ENCODE data around the gene PBX1. TPM values are rescaled to one million over a fixed set of nuclear protein-coding genes. Genes with fewer than 3 reads are reported as not detected.

Gene PBX1
- total RNA-seq, 2 experiments from 2014 or later: not detected

DNA sequence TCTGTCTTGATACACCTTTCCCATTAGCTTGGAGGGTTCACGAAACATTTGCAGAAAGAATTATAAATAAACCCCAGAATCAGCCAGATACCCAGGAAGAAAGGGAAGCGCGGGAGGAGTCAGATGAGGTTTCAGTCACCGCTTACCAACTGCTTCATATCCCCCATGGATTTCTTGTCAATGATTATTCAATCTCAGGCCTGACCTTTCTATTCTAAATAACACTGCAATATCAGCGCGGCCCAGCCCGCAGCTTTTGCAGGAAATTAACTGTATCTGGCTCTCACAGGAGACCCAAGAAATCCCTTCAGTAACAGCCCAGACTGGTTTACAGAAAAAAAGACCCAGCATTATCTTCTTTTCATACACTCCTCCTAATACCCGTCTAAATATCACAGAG, 308.6 kb downstream of the PBX1 start:
- no peak overlapping the region for H3K4me3 Mint-ChIP-seq
- no peaks in the 10 kb centered on the region for H3K4me1 Mint-ChIP-seq (ENCODE audit: low read depth)
- ATAC-seq (no peak), DNase-seq (no peak)
- no peaks in the 10 kb centered on the region for H3K27me3 Mint-ChIP-seq (ENCODE audit: low read depth)
- no peaks in the 10 kb centered on the region for H3K36me3 Mint-ChIP-seq (ENCODE audit: low read depth)
- H3K27ac Mint-ChIP-seq: no peak overlapping the region
- H3K9me3 Mint-ChIP-seq (ENCODE audit: insufficient read depth): no peaks in the 10 kb centered on the region
- ChIA-PET CTCF (no interaction called here), POLR2A (no interaction called here)

- no peaks in the 10 kb centered on the region for H3K36me3 Mint-ChIP-seq (ENCODE audit: low read depth)
- H3K4me3 Mint-ChIP-seq: no peak overlapping the region
- DNase-seq (no peak), ATAC-seq (no peak)
- no peaks in the 10 kb centered on the region for H3K9me3 Mint-ChIP-seq (ENCODE audit: insufficient read depth)
- no peaks in the 10 kb centered on the region for H3K27me3 Mint-ChIP-seq (ENCODE audit: low read depth)
- ChIA-PET POLR2A (no interaction called here), CTCF (no interaction called here)
- no peak overlapping the region for H3K27ac Mint-ChIP-seq
- no peaks in the 10 kb centered on the region for H3K4me1 Mint-ChIP-seq (ENCODE audit: low read depth)
These were observed 310.0 kb downstream of the PBX1 start for GRCh38 chr1:164868990-164869389.

DNA sequence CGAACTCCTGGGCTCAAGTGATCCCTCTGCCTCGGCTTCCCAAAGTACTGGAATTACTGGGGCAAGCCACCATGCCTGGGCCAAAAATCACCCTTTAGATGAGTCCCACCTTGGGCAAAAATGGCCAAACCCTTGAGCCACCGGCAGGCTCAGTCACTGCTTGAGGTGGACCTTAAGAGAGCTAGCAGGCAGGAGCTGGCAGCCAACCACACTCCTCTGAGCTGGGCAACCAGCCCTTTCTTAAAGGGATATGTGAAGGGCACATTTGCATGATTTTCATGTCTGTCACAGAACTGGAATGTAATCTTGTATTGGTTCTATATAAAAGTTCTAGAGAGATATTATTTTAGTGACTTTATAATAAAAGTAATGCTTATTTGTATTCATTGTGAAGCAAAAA, 316.5 kb downstream of the PBX1 start:
- H3K4me1 Mint-ChIP-seq (ENCODE audit: low read depth): no peaks in the 10 kb centered on the region
- ATAC-seq: no peak
- DNase-seq: no peak
- no peaks in the 10 kb centered on the region for H3K9me3 Mint-ChIP-seq (ENCODE audit: insufficient read depth)
- no peaks in the 10 kb centered on the region for H3K36me3 Mint-ChIP-seq (ENCODE audit: low read depth)
- ChIA-PET POLR2A (no interaction called here), CTCF (no interaction called here)
- no peak overlapping the region for H3K27ac Mint-ChIP-seq
- no peak overlapping the region for H3K4me3 Mint-ChIP-seq
- H3K27me3 Mint-ChIP-seq (ENCODE audit: low read depth): no peaks in the 10 kb centered on the region

- H3K27ac Mint-ChIP-seq: no peak overlapping the region
- ChIA-PET CTCF (no interaction called here), POLR2A (no interaction called here)
- H3K27me3 Mint-ChIP-seq (ENCODE audit: low read depth): no peaks in the 10 kb centered on the region
- H3K4me1 Mint-ChIP-seq (ENCODE audit: low read depth): no peaks in the 10 kb centered on the region
- ATAC-seq: no peak
- H3K9me3 Mint-ChIP-seq (ENCODE audit: insufficient read depth): no peaks in the 10 kb centered on the region
- no peak for DNase-seq
- no peak overlapping the region for H3K4me3 Mint-ChIP-seq
- H3K36me3 Mint-ChIP-seq (ENCODE audit: low read depth): no peaks in the 10 kb centered on the region
These were observed 317.6 kb downstream of the PBX1 start for GRCh38 chr1:164876398-164877116.

DNA sequence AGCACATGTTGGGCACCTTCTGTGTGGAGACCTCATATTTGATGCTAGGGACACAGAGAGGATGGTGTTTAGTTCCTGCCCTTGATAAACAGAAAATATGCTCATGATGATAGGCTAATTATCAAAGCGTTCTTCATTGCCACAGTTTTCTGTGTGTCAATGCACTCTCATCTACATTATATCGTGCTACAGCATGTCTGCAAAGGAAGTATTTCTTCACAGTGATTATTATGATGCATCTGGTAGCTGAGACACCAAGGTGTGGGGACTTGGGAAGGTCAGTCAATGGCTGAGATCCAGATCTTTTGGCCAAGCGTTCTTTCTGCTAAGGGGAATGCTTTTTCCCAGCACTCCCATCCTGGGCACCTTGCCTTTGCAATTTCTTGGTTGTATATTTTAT, 321.2 kb downstream of the PBX1 start:
- CTCF ChIA-PET: no interaction called here
- H3K4me3 Mint-ChIP-seq: no peak overlapping the region
- H3K4me1 Mint-ChIP-seq (ENCODE audit: low read depth): no peaks in the 10 kb centered on the region
- ATAC-seq (no peak), DNase-seq (no peak)
- H3K36me3 Mint-ChIP-seq (ENCODE audit: low read depth): no peaks in the 10 kb centered on the region
- POLR2A ChIA-PET: no interaction called here
- no peaks in the 10 kb centered on the region for H3K27me3 Mint-ChIP-seq (ENCODE audit: low read depth)
- no peaks in the 10 kb centered on the region for H3K9me3 Mint-ChIP-seq (ENCODE audit: insufficient read depth)
- no peak overlapping the region for H3K27ac Mint-ChIP-seq

GRCh38 chr1:164880644-164881043, 321.7 kb downstream of the PBX1 start:
- ChIA-PET CTCF (no interaction called here), POLR2A (no interaction called here)
- no peak for DNase-seq
- H3K36me3 Mint-ChIP-seq (ENCODE audit: low read depth): no peaks in the 10 kb centered on the region
- H3K4me3 Mint-ChIP-seq: no peak overlapping the region
- no peak overlapping the region for H3K27ac Mint-ChIP-seq
- no peaks in the 10 kb centered on the region for H3K27me3 Mint-ChIP-seq (ENCODE audit: low read depth)
- no peaks in the 10 kb centered on the region for H3K4me1 Mint-ChIP-seq (ENCODE audit: low read depth)
- ATAC-seq: no peak
- no peaks in the 10 kb centered on the region for H3K9me3 Mint-ChIP-seq (ENCODE audit: insufficient read depth)

DNA sequence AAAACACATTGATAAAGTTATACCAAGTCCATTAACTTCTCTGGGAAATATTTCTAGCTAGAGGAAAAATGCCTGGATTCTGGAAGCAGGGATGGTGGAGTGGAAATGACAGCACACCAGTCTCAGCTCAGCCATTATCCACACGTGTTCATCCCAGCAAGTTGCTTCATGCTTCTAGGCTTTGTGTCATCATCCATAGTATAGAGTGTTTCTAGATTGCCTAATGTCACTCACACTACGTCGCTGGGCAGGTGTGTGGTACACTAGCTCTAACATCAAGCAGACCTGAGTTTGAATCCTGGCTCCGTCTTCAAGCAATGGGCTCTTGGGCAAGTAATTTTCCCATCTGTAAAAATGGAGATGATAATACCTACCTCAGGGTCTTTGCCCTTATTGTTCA, 326.3 kb downstream of the PBX1 start:
- ChIA-PET CTCF (no interaction called here), POLR2A (no interaction called here)
- H3K27me3 Mint-ChIP-seq (ENCODE audit: low read depth): no peaks in the 10 kb centered on the region
- H3K9me3 Mint-ChIP-seq (ENCODE audit: insufficient read depth): no peaks in the 10 kb centered on the region
- H3K4me1 Mint-ChIP-seq (ENCODE audit: low read depth): no peaks in the 10 kb centered on the region
- no peak overlapping the region for H3K27ac Mint-ChIP-seq
- ATAC-seq: no peak
- H3K4me3 Mint-ChIP-seq: no peak overlapping the region
- H3K36me3 Mint-ChIP-seq (ENCODE audit: low read depth): no peaks in the 10 kb centered on the region
- no peak for DNase-seq

DNA sequence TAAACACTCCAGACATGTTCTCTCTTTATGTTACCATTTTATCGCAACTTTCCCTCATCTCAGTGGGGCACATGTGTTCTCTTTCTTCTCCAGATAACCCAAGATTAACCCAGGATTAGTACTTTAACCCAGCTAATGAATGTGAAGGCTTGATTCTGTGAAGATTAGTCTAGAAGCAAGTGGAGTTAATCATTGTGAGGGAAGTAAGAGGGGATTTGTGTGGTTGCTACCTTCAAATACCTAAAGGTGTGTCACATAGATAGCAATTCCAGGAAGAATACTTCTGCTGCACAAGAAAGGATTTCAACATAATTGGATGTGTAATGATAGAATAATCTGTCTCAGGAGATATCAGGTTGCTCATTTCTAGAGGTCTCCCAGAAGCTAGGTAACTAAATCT, 327.1 kb downstream of the PBX1 start:
- Mint-ChIP-seq H3K4me3 (no peak overlapping the region), H3K27me3 (ENCODE audit: low read depth) (no peaks in the 10 kb centered on the region), H3K4me1 (ENCODE audit: low read depth) (no peaks in the 10 kb centered on the region), H3K27ac (no peak overlapping the region), H3K36me3 (ENCODE audit: low read depth) (no peaks in the 10 kb centered on the region), H3K9me3 (ENCODE audit: insufficient read depth) (no peaks in the 10 kb centered on the region)
- DNase-seq (no peak), ATAC-seq (no peak)
- POLR2A ChIA-PET: no interaction called here
- CTCF ChIA-PET: no interaction called here

GRCh38 chr1:164891615-164892014, 332.6 kb downstream of the PBX1 start:
- CTCF ChIA-PET: no interaction called here
- no peak overlapping the region for H3K27ac Mint-ChIP-seq
- no peak overlapping the region for H3K4me3 Mint-ChIP-seq
- ATAC-seq (no peak), DNase-seq (no peak)
- no peaks in the 10 kb centered on the region for H3K27me3 Mint-ChIP-seq (ENCODE audit: low read depth)
- POLR2A ChIA-PET: no interaction called here
- no peaks in the 10 kb centered on the region for H3K9me3 Mint-ChIP-seq (ENCODE audit: insufficient read depth)
- no peaks in the 10 kb centered on the region for H3K4me1 Mint-ChIP-seq (ENCODE audit: low read depth)
- H3K36me3 Mint-ChIP-seq (ENCODE audit: low read depth): no peaks in the 10 kb centered on the region

DNA sequence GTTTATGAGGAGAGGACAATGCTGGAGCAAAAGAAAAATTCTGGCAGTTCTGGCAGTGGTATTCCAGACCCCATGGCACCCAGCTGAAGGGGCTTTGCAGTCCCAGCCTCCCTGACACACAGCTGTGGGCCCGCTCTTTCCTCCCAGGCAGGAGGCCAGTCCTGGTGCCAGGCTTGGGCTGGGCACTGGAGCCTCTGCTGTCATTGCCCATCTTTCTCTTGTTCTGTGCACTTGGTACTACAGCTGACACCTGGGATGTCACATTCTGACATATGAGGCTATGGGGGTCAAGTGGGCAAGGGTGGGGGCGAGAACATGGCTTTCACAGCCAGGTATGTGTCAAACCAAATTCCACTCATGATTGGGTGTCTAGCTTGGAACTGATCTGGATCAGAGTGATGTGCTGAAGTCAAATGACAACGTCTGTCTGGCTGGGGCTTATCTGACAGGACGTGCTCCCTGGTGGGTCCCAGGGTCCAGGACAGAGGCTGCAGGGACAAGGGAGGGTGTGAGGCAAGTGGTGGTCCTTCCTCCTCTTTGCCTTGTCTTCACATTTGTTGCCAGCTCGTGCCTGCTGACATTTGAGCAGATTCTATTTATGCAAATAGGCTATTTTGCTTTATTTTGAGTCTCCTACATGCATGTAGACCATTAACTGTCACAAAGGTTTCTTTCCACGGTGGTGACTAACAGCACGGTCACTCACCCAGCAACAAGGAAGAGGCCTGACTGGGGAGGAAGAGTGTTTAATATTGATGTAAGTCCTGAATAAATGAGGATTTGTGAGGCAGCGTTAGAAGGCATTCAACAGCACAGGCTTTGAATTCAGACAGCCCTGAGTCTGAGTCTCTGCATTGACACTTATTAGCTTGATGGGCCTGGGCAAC, 336.3 kb downstream of the PBX1 start:
- Mint-ChIP-seq H3K4me1 (ENCODE audit: low read depth) (no peaks in the 10 kb centered on the region), H3K9me3 (ENCODE audit: insufficient read depth) (no peaks in the 10 kb centered on the region), H3K27ac (no peak overlapping the region), H3K36me3 (ENCODE audit: low read depth) (no peaks in the 10 kb centered on the region), H3K27me3 (ENCODE audit: low read depth) (no peaks in the 10 kb centered on the region), H3K4me3 (no peak overlapping the region)
- ChIA-PET CTCF (no interaction called here), POLR2A (no interaction called here)
- DNase-seq (no peak), ATAC-seq (no peak)

- H3K27ac Mint-ChIP-seq: no peak overlapping the region
- no peak overlapping the region for H3K4me3 Mint-ChIP-seq
- ATAC-seq (no peak), DNase-seq (no peak)
- H3K36me3 Mint-ChIP-seq (ENCODE audit: low read depth): no peaks in the 10 kb centered on the region
- no peaks in the 10 kb centered on the region for H3K27me3 Mint-ChIP-seq (ENCODE audit: low read depth)
- ChIA-PET POLR2A (no interaction called here), CTCF (no interaction called here)
- no peaks in the 10 kb centered on the region for H3K4me1 Mint-ChIP-seq (ENCODE audit: low read depth)
- no peaks in the 10 kb centered on the region for H3K9me3 Mint-ChIP-seq (ENCODE audit: insufficient read depth)
These were observed 342.0 kb downstream of the PBX1 start for GRCh38 chr1:164901031-164901430.
